ENCODE results near the gene HSD17B13.
"Not testable (repeated sequence)": the region's sequence is repeated elsewhere in the genome, so short reads cannot be mapped to it uniquely, and the experiment has no call there.

HSD17B13 gene

DNA sequence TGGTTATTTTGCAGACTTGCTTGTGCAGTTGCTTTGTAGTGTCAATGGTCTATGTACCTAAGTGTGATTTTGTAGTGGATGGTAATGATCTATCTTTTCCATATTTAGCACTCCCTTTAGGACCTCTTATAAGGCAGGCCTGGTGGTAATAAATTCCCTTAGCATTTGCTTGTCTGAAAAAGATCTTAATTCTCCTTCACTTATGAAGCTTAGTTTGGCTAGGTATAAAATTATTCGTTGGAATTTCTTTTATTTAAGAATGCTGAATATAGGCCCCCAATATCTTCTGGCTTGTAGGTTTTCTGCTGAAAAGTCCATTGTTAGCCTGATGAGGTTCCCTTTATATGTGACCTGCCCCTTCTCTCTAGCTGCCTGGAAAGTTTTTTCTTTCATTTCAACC, 10.6 kb upstream of the HSD17B13 start:
- Mint-ChIP-seq H3K27ac (no peak overlapping the region), H3K4me3 (no peak overlapping the region), H3K36me3 (peaks cover 43% of the 10 kb centered on the region), H3K27me3 (no peaks in the 10 kb centered on the region), H3K9me3 (peaks cover 5% of the 10 kb centered on the region), H3K4me1 (no peaks in the 10 kb centered on the region)

DNA sequence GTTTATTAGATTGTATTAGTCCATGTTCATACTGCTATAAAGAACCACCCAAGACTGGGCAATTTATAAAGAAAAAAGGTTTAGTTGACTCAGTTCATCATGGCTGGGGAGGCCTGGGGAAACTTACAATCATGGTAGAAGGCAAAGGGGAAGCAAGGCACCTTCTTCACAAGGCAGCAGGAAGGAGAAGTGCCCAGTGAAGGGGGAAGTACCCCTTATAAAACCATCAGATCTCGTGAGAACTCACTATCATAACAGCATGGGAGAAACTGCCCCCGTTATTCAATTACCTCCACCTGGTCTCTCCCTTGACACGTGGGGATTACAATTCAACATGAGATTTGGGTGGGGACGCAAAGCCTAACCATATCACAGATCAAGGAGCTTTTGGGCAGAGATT, 8.1 kb upstream of the HSD17B13 start:
- Mint-ChIP-seq H3K36me3 (peaks cover 26% of the 10 kb centered on the region), H3K27me3 (no peaks in the 10 kb centered on the region), H3K9me3 (peaks cover 5% of the 10 kb centered on the region), H3K4me1 (no peaks in the 10 kb centered on the region), H3K27ac (no peak overlapping the region), H3K4me3 (no peak overlapping the region)

DNA sequence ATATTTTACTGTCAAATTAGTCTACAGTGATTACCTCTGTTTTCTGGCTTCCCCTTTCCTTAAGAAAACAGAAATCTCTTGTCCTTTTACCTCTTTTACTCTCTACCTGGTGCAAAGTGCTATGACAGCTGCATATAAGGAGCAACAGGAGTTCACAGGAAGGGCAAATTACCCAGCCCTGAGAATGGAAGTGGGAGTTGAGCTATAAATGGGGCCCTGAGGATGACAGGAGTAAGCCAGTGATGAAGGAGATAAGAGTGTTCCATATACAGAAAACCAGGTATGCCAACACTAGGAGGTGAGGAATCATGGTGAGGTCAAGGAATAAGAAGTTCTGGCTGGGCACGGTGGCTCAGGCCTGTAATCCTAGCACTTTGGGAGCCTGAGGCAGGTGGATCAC, 4.5 kb upstream of the HSD17B13 start:
- H3K4me1 Mint-ChIP-seq: no peaks in the 10 kb centered on the region
- H3K9me3 Mint-ChIP-seq: peaks cover 5% of the 10 kb centered on the region
- H3K27ac Mint-ChIP-seq: no peak overlapping the region
- H3K27me3 Mint-ChIP-seq: no peaks in the 10 kb centered on the region
- H3K4me3 Mint-ChIP-seq: no peak overlapping the region
- peaks cover 5% of the 10 kb centered on the region for H3K36me3 Mint-ChIP-seq

DNA sequence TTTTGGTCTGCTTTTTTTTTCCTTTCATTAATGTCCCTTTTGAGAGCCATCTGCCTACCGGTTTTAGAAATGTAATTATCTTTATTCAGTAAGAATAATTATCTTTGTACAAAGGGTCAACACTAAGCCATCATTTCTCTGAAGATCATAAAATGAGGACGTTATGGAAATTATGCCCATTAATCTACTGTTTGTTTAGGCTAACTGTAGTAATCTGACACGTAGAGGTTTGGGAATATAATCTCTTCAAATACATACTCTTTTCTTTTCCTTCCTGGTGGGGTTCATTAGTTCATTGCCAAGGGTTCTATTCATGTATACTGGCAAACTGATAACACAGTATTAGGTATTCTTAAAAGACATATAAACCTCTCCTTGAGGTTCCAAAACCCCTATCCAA, 3.8 kb upstream of the HSD17B13 start:
- no peak overlapping the region for H3K4me3 Mint-ChIP-seq
- no peak overlapping the region for H3K27ac Mint-ChIP-seq
- no peaks in the 10 kb centered on the region for H3K27me3 Mint-ChIP-seq
- H3K9me3 Mint-ChIP-seq: peaks cover 5% of the 10 kb centered on the region
- peaks cover 4% of the 10 kb centered on the region for H3K36me3 Mint-ChIP-seq
- no peaks in the 10 kb centered on the region for H3K4me1 Mint-ChIP-seq

DNA sequence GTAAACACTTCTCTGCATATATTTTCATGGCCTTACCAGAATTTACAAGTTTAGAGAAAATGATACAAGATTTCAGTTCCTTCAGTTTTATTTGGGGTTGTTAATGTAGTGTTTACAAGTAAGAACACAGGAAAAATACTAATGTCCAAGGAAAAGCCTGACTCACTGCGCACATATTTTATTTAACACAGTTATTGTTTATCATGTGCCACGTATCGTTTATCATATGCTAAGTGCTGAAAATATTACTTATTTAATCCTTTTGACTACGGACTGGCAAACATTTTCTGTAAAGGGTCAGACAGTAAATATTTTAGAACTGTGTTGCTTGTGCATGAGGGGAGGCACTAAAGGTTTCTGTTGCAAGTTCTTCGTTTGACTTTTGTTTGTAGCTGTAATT, 794 bp downstream of the HSD17B13 start:
- no peak overlapping the region for H3K4me3 Mint-ChIP-seq
- no peak overlapping the region for H3K27ac Mint-ChIP-seq
- no peaks in the 10 kb centered on the region for H3K36me3 Mint-ChIP-seq
- H3K27me3 Mint-ChIP-seq: no peaks in the 10 kb centered on the region
- no peaks in the 10 kb centered on the region for H3K4me1 Mint-ChIP-seq
- no peaks in the 10 kb centered on the region for H3K9me3 Mint-ChIP-seq

DNA sequence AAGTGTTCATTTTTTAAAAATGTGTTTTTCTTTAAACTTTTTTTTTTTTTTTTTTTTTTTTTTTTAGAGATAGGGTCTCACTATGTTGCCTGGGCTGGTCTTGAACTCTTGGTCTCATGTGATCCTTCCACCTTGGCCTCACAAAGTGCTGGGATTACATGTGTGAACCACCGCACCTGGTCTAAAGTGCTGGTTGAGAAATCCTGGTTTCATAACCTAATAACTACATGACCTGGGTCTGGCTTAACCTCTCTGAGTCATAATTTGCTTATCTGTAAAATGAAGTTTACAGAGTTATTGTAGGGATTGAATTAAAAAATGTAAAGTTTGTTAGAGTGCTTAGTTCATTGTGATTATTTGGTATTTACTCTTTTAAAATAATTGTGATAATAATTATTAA, 5.2 kb downstream of the HSD17B13 start:
- no peaks in the 10 kb centered on the region for H3K4me1 Mint-ChIP-seq
- H3K36me3 Mint-ChIP-seq: no peaks in the 10 kb centered on the region

DNA sequence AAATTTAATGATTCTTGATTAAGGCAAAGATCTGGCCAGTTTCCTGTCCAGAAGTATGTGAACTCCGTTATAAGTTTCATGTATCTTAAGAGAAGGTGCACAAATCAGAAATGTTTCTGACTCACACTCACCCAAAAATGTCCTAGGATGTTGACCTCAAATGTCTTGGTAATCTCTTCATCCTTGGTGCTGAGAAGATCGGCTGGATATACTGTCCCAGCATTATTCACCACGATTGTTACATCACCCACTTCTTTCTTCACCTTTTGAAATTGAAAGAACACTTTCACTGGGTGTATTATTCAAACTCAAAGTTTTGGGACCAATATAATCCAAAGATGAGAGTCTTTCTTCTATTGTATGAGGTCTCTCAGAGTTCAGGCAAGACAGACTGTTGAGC, 5.7 kb downstream of the HSD17B13 start:
- Mint-ChIP-seq H3K27me3 (no peaks in the 10 kb centered on the region), H3K9me3 (no peaks in the 10 kb centered on the region), H3K4me3 (no peak overlapping the region), H3K4me1 (no peaks in the 10 kb centered on the region), H3K36me3 (no peaks in the 10 kb centered on the region), H3K27ac (no peak overlapping the region)

More for the DNA sequence above, 5.2 kb downstream of the HSD17B13 start:
- no peaks in the 10 kb centered on the region for H3K9me3 Mint-ChIP-seq
- H3K27ac Mint-ChIP-seq: no peak overlapping the region
- H3K4me3 Mint-ChIP-seq: no peak overlapping the region
- no peaks in the 10 kb centered on the region for H3K27me3 Mint-ChIP-seq

DNA sequence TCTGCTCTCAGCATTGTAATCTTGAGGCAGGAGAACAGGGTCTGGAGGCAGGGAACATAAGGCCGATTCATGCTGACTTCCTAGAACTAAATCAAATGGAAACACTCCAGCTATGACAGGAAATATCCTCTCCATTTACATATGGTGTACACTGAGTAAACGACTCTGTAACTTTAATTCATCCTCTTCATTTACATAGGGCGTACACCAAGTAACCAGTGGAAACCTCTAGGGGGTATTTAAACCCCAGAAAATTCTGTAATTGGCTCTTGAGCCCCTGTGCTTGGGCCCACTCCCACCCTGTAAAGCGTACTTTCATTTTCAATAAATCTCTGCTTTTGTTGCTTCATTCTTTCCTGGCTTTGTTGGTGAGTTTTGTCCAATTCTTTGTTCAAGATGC, 7.7 kb downstream of the HSD17B13 start:
- H3K4me1 Mint-ChIP-seq, H3K27me3 Mint-ChIP-seq, H3K27ac Mint-ChIP-seq, H3K36me3 Mint-ChIP-seq, H3K4me3 Mint-ChIP-seq, H3K9me3 Mint-ChIP-seq: not testable (repeated sequence)

DNA sequence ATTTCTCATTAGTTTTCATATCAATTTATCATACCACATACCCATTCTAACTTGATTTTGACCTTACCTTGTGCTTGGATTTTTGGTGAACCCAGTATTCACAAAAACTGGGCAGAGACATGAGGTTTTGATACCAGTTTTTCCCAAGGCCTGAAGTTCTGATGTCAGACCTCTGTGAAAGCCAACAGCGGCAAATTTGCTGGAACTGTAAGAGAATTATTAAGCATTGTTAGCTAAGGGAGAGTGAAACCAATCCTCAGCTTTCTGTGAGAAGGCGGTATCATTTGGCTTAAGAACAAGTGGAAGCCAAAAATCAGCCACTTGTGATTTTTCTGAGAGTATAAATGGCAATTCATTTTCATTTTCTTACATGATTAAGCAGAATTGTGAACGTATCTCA, 8.9 kb downstream of the HSD17B13 start:
- Mint-ChIP-seq H3K9me3 (no peaks in the 10 kb centered on the region), H3K36me3 (no peaks in the 10 kb centered on the region), H3K4me1 (no peaks in the 10 kb centered on the region), H3K4me3 (no peak overlapping the region), H3K27ac (no peak overlapping the region), H3K27me3 (no peaks in the 10 kb centered on the region)

DNA sequence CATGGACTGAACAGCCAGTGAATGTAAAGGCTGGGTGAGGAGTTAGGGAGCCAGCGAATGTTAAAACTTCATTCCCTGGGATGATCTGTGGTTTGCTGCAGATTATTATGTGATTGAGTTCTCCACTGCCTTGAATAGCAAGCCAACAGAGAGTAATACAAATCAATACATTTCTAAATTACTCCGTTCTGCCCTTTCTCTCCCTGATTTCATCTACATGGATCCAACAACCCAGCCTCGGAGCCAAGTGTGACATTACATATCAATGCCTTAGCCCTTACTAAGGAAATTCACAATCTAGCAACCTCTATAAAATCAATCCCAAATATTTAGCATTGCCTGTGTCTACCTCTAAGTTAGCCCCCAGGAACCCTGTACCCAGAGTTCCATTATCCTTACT, 11.0 kb downstream of the HSD17B13 start:
- H3K27ac Mint-ChIP-seq: no peak overlapping the region
- no peaks in the 10 kb centered on the region for H3K27me3 Mint-ChIP-seq
- H3K4me3 Mint-ChIP-seq: no peak overlapping the region
- H3K4me1 Mint-ChIP-seq: no peaks in the 10 kb centered on the region
- H3K9me3 Mint-ChIP-seq: no peaks in the 10 kb centered on the region
- no peaks in the 10 kb centered on the region for H3K36me3 Mint-ChIP-seq

DNA sequence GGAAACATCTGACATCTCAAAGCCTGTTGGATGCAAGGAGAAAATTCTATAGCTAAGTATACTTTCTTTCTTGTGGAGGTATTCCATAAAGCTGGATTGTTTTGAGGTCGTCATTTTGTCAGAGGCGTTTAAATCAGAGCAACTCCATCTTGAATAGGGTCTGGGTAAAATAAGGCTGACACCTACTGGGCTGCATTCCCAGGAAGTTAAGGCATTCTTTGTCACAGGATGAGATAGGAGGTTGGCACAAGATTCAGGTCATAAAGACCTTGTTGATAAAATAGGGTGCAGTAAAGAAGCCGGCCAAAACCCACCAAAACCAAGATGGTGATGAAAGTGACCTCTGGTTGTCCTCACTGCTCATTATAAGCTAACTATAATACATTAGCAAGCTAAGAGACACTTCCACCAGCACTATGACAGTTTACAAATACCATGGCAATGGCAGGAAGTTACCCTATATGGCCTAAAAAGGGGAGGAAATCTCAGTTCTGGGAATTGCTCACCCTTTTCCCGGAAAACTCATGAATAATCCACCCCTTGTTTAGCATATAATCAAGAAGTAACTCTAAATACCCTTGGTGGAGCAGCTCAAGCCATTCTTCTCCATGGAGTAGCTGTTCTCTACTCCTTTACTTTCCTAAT, 11.9 kb downstream of the HSD17B13 start:
- H3K9me3 Mint-ChIP-seq: no peaks in the 10 kb centered on the region
- H3K27ac Mint-ChIP-seq: no peak overlapping the region
- no peaks in the 10 kb centered on the region for H3K4me1 Mint-ChIP-seq
- H3K27me3 Mint-ChIP-seq: no peaks in the 10 kb centered on the region
- no peaks in the 10 kb centered on the region for H3K36me3 Mint-ChIP-seq
- no peak overlapping the region for H3K4me3 Mint-ChIP-seq

DNA sequence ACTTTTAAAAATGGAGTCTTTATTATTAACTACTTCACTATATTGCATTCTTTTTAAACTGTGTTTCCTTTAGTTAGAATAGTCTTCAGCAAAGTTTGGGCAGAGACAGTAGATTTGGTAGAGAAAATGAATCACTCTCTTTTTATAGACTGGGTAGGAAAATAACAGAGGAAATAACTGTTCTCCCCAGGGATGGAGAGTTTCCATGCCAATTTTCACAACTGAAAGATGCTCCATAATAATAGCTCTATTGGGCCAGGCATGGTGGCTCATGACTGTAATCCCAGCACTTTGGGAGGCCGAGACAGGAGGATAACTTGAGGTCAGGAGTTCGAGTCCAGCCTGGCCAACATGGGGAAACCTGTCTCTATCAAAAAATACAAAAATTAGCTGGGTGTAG, 13.1 kb downstream of the HSD17B13 start:
- H3K9me3 Mint-ChIP-seq: no peaks in the 10 kb centered on the region
- no peaks in the 10 kb centered on the region for H3K36me3 Mint-ChIP-seq
- no peak overlapping the region for H3K27ac Mint-ChIP-seq
- H3K4me1 Mint-ChIP-seq: no peaks in the 10 kb centered on the region
- H3K4me3 Mint-ChIP-seq: no peak overlapping the region
- no peaks in the 10 kb centered on the region for H3K27me3 Mint-ChIP-seq

DNA sequence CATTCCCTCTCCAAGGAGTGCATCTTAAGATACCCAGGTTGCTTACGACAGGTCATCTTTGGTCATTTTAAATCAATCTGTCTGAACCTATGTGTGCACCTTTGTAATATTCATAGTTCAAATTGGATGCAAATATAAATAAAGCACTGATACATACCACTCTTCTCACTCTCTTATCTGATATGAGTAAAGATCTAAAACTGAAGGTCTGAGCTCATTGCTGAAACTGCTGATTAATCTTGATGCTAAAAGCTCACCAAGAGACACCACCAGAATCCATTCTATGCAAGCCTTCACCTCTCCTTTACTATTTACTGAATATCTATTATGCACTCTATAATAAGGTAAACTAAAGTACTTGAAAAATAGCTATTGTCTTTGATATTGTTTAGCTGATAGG, 16.6 kb downstream of the HSD17B13 start:
- Mint-ChIP-seq H3K4me1 (no peaks in the 10 kb centered on the region), H3K27ac (no peak overlapping the region), H3K9me3 (no peaks in the 10 kb centered on the region), H3K36me3 (no peaks in the 10 kb centered on the region), H3K27me3 (no peaks in the 10 kb centered on the region), H3K4me3 (no peak overlapping the region)

DNA sequence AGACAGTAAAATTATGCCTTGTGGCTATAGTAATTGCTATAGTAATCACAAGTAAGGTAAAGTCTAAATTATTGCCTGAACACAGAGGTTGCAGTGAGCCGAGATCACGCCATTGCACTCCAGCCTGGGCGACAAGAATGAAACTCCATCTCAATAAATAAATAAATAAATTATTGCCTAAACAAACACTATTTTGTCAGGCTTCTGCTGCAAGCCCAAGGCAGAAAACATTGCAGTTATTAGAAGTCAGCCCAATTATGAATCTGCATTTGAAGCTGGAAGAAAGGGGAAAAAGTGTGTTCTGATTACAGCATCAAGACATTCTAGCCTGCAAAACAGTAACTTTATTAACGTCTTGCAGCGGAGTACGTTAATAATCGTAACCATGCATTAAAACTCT, 17.1 kb downstream of the HSD17B13 start:
- no peak overlapping the region for H3K4me3 Mint-ChIP-seq
- H3K4me1 Mint-ChIP-seq: no peaks in the 10 kb centered on the region
- no peaks in the 10 kb centered on the region for H3K27me3 Mint-ChIP-seq
- no peaks in the 10 kb centered on the region for H3K9me3 Mint-ChIP-seq
- no peak overlapping the region for H3K27ac Mint-ChIP-seq
- H3K36me3 Mint-ChIP-seq: no peaks in the 10 kb centered on the region

DNA sequence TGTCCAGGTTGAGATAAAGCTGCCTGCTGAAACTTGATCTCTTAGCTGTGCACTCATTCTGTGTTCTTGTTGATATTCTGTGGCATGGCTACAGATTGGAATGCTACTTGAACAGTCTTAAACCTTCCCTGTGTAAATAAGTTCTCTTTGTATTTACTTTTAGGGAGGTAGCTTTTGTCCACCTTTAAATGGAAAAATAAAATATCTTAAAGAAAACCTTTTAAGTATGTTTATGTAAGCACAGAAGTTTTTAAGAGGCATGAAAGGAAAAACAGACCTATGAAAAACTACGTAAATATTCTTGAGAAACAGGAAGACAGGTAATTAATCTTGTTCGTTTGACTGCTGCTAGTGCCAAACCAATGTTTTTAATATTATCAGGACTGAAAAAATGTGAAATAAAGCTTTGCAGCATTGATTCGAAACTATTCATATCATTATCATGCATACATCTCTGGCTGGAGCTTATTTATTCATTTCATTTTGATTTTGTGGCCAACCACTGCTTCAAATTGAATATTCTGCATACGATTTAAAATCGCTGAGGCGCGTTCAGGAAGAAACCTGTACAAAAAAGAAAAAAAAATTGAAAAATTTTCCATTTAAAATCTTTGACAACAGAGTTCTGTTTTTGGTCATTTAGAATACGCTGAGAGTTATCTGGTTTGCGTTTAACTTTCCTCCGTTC, 17.8 kb downstream of the HSD17B13 start:
- Mint-ChIP-seq H3K4me1 (no peaks in the 10 kb centered on the region), H3K4me3 (no peak overlapping the region), H3K36me3 (no peaks in the 10 kb centered on the region), H3K27ac (no peak overlapping the region), H3K27me3 (no peaks in the 10 kb centered on the region), H3K9me3 (no peaks in the 10 kb centered on the region)

DNA sequence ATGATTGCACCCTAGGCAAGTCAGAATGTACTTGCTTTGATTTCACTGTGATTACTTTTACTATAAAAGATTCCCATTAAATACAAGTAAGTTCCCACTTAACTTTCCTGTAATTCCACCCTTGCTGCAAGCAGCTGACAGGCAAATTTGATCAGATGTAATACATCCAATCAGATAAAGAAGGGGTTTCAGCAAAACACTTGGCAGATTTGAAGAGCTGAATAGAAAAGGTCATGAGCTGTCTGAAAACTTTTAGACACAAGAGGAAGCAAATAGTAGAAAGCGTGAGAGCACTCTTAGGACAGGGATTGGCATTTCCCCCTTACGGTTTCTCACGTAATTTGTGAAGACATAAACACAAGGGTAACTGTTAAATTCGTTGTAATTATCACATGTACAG, 22.8 kb downstream of the HSD17B13 start:
- no peaks in the 10 kb centered on the region for H3K4me1 Mint-ChIP-seq
- no peaks in the 10 kb centered on the region for H3K36me3 Mint-ChIP-seq
- H3K27ac Mint-ChIP-seq: no peak overlapping the region
- peaks cover 6% of the 10 kb centered on the region for H3K9me3 Mint-ChIP-seq
- H3K4me3 Mint-ChIP-seq: no peak overlapping the region
- peaks cover 3% of the 10 kb centered on the region for H3K27me3 Mint-ChIP-seq

DNA sequence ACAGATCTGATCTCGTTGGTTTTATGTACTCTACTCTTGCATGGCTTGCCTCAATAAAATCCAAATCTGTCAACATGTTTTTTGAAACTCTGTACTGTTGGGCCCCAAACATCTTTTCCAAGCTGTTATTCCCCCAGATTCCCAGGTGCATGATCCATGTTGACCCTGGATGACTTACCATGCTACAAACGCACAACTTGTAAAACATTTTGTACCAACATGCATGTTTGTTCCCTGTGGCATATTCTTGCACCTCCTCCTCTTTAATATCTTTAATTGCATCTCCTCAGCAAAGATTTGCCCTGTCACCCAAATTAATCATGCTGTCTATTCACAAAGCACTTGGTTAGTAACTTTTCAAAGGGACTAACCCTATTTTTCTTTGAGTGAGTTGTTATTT, 24.3 kb downstream of the HSD17B13 start:
- Mint-ChIP-seq H3K27ac (no peak overlapping the region), H3K4me1 (no peaks in the 10 kb centered on the region), H3K4me3 (no peak overlapping the region), H3K9me3 (peaks cover 16% of the 10 kb centered on the region), H3K27me3 (peaks cover 3% of the 10 kb centered on the region), H3K36me3 (no peaks in the 10 kb centered on the region)

Measured in activated naive CD4-positive, alpha-beta T cell treated with anti-CD3 and anti-CD28 coated beads, Interleukin-2, amount 50 U/mL, for 24 hours (primary cell).